OCI-LY1 (cell line): ENCODE data around the gene SYK.

Experiments
- H2AFZ ChIP-seq: fragments of 200-600 bp; sonication (generic), shearing (Covaris generic); 2 replicates; pipeline ENCODE4 v1.6.0; 2014; ENCODE audit warnings: antibody characterized with exemption, mild to moderate bottlenecking, low read length
- H3F3A ChIP-seq: fragments of 200-600 bp; sonication (generic), shearing (Covaris generic); 2 replicates; pipeline ENCODE4 v1.6.0; 2014; ENCODE audit warnings: mild to moderate bottlenecking, antibody characterized with exemption, low read length, moderate library complexity; ENCODE audit not compliant: insufficient read depth
- H3K27ac ChIP-seq: fragments of 200-600 bp; sonication (generic); 2 replicates; pipeline ENCODE4 v1.5.1; 2014; ENCODE audit warnings: low read length, mixed run types, mild to moderate bottlenecking, low read depth; ENCODE audit not compliant: poor library complexity, severe bottlenecking
- H3K27me3 ChIP-seq: fragments of 200-600 bp; sonication (generic); 2 replicates; pipeline ENCODE4 v1.6.0; 2014; ENCODE audit warnings: antibody characterized with exemption, mild to moderate bottlenecking, low read length, moderate library complexity; ENCODE audit not compliant: insufficient read depth
- H3K36me3 ChIP-seq: fragments of 200-600 bp; sonication (generic); 2 replicates; pipeline ENCODE4 v1.6.1; 2014; ENCODE audit warnings: mild to moderate bottlenecking, antibody characterized with exemption, low read length, moderate library complexity, mixed read lengths; ENCODE audit not compliant: insufficient read depth
- H3K4me1 ChIP-seq: fragments of 200-600 bp; sonication (generic); 2 replicates; pipeline ENCODE4 v1.5.1; 2014; ENCODE audit warnings: mild to moderate bottlenecking, low read length, moderate library complexity; ENCODE audit not compliant: insufficient read depth, severe bottlenecking
- H3K4me2 ChIP-seq: fragments of 200-600 bp; sonication (generic), shearing (Covaris generic); 2 replicates; pipeline ENCODE4 v1.6.1; 2014; ENCODE audit warnings: low read length
- H3K4me3 ChIP-seq: fragments of 200-600 bp; sonication (generic); 2 replicates; pipeline ENCODE4 v1.5.1; 2014; ENCODE audit warnings: low read length, low read depth, mild to moderate bottlenecking, mixed read lengths; ENCODE audit not compliant: poor library complexity, severe bottlenecking
- H3K79me2 ChIP-seq: fragments of 200-600 bp; shearing (Covaris generic); 2 replicates; pipeline ENCODE4 v1.6.1; 2016; ENCODE audit warnings: mixed run types, low read length, mixed read lengths; ENCODE audit not compliant: insufficient read depth
- H3K9ac ChIP-seq: fragments of 200-600 bp; sonication (generic), shearing (Covaris generic); 2 replicates; pipeline ENCODE4 v1.6.1; 2014; ENCODE audit warnings: mild to moderate bottlenecking, low read length, mixed read lengths
- H3K9me2 ChIP-seq: fragments of 200-600 bp; sonication (generic), shearing (Covaris generic); 2 replicates; pipeline ENCODE4 v1.6.1; 2014; ENCODE audit warnings: low read depth, mild to moderate bottlenecking, low read length, mixed read lengths
- H3K9me3 ChIP-seq: fragments of 200-600 bp; shearing (Covaris generic); 2 replicates; pipeline ENCODE4 v1.6.1; 2014; ENCODE audit warnings: low read length, mixed read lengths
- H4K20me1 ChIP-seq: fragments of 200-600 bp; sonication (generic), shearing (Covaris generic); 2 replicates; pipeline ENCODE4 v1.6.0; 2016; ENCODE audit warnings: mild to moderate bottlenecking, low read length; ENCODE audit not compliant: insufficient read depth
- CTCF ChIP-seq: fragments of 200-600 bp; sonication (generic), shearing (Covaris generic); IDR thresholded peaks from 2 replicates; pipeline ENCODE4 v1.5.1; 2017; ENCODE audit warnings: mild to moderate bottlenecking, antibody characterized with exemption, low read length, moderate library complexity, mixed read lengths
- EZH2 ChIP-seq: fragments of 200-600 bp; sonication (generic), shearing (Covaris generic); IDR thresholded peaks from 2 replicates; pipeline ENCODE4 v1.8.0; 2017; ENCODE audit warnings: borderline replicate concordance, mixed run types, mild to moderate bottlenecking, antibody characterized with exemption, low read length, moderate library complexity, mixed read lengths

SYK gene

GRCh38 chr9:90891308-90892040 is 89.9 kb downstream of the SYK start:
- H3K4me3 ChIP-seq, result no peak overlapping the region
- H4K20me1 ChIP-seq, result no peaks in the 10 kb centered on the region
- peaks cover 4% of the 10 kb centered on the region; the same call in 1 of the 2 replicates for H3F3A ChIP-seq
- no peak overlapping the region for H3K27ac ChIP-seq
- no peak overlapping the region for H2AFZ ChIP-seq
- no peaks in the 10 kb centered on the region for H3K4me1 ChIP-seq
- H3K36me3 ChIP-seq, result peaks cover 97% of the 10 kb centered on the region
- no peak overlapping the region for H3K9ac ChIP-seq
- H3K9me2 ChIP-seq, result no peaks in the 10 kb centered on the region
- no peak overlapping the region for H3K4me2 ChIP-seq
- H3K9me3 ChIP-seq, result no peaks in the 10 kb centered on the region
- TF ChIP-seq CTCF, result no peak
- TF ChIP-seq EZH2, result no peak
- no peaks in the 10 kb centered on the region for H3K27me3 ChIP-seq
- no peaks in the 10 kb centered on the region for H3K79me2 ChIP-seq

GRCh38 chr9:90892918-90893317 is 91.3 kb downstream of the SYK start:
- no peaks in the 10 kb centered on the region for H4K20me1 ChIP-seq
- peaks cover 97% of the 10 kb centered on the region for H3K36me3 ChIP-seq
- H3K27me3 ChIP-seq, result no peaks in the 10 kb centered on the region
- H3K9ac ChIP-seq, result no peak overlapping the region
- no peak overlapping the region for H3K4me3 ChIP-seq
- H3F3A ChIP-seq, result peaks cover 4% of the 10 kb centered on the region; the same call in 1 of the 2 replicates
- H2AFZ ChIP-seq, result no peak overlapping the region
- H3K4me2 ChIP-seq, result no peak overlapping the region
- TF ChIP-seq CTCF (no peak), EZH2 (no peak)
- no peaks in the 10 kb centered on the region for H3K79me2 ChIP-seq
- H3K9me3 ChIP-seq, result no peaks in the 10 kb centered on the region
- no peaks in the 10 kb centered on the region for H3K9me2 ChIP-seq
- no peak overlapping the region for H3K27ac ChIP-seq
- H3K4me1 ChIP-seq, result no peaks in the 10 kb centered on the region

DNA sequence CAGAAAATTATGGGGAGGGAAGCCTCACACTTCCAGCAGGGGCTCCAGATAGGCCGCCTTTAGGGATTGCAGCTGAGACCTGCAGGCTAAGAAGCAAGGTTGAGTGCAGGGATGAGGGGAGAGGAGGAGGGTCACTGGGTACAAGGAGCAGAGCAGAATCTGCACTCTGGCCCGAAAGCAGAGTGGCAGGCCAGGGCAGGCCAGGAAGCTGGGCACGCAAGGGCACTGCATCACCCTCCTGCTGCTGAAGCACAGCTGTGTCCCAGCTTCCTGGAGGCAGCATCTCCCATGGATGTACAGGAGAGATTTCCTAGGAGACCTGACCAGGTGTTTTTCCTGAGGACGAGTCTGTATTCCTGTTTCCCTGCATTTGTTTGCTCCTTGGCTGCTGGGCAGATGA is 92.1 kb downstream of the SYK start:
- no peak overlapping the region for H3K4me2 ChIP-seq
- no peaks in the 10 kb centered on the region for H3K4me1 ChIP-seq
- H3K4me3 ChIP-seq, result no peak overlapping the region
- TF ChIP-seq EZH2 (no peak), CTCF (no peak)
- peaks cover 4% of the 10 kb centered on the region; the same call in 1 of the 2 replicates for H3F3A ChIP-seq
- H3K27me3 ChIP-seq, result no peaks in the 10 kb centered on the region
- H4K20me1 ChIP-seq, result no peaks in the 10 kb centered on the region
- H3K79me2 ChIP-seq, result no peaks in the 10 kb centered on the region
- no peak overlapping the region for H3K27ac ChIP-seq
- H3K9me2 ChIP-seq, result no peaks in the 10 kb centered on the region
- H2AFZ ChIP-seq, result no peak overlapping the region
- H3K36me3 ChIP-seq, result peaks cover 97% of the 10 kb centered on the region
- H3K9ac ChIP-seq, result no peak overlapping the region
- H3K9me3 ChIP-seq, result no peaks in the 10 kb centered on the region
